Measurements from ENCODE around the gene LHCGR.

LHCGR gene

GRCh38 chr2:48755473-48755872 is at the start of gene LHCGR:
Gene LHCGR, minus strand, starts transcription at chr2:48755724. Its CDS starts 53 bp downstream, at chr2:48755671.
- peak; percentile 13 for DNase-seq (ENCODE audit: low spot score)

- DNase-seq (ENCODE audit: low spot score): peak; percentile 7
These were observed 44.1 kb upstream of the LHCGR start for GRCh38 chr2:48799601-48800000.

GRCh38 chr2:48795065-48795464 is 39.5 kb upstream of the LHCGR start:
- no peak for DNase-seq (ENCODE audit: low spot score)

- DNase-seq (ENCODE audit: low spot score): no peak
These were observed 38.1 kb upstream of the LHCGR start for GRCh38 chr2:48793671-48794070.

GRCh38 chr2:48792030-48792429 is 36.5 kb upstream of the LHCGR start:
- no peak for DNase-seq (ENCODE audit: low spot score)

- DNase-seq (ENCODE audit: low spot score): no peak
These were observed 35.1 kb upstream of the LHCGR start for GRCh38 chr2:48790407-48791170.

GRCh38 chr2:48787580-48787979 is 32.1 kb upstream of the LHCGR start:
- DNase-seq (ENCODE audit: low spot score): no peak

GRCh38 chr2:48781366-48781765 is 25.8 kb upstream of the LHCGR start:
- DNase-seq (ENCODE audit: low spot score): no peak

GRCh38 chr2:48779019-48779716 is 23.6 kb upstream of the LHCGR start:
- DNase-seq (ENCODE audit: low spot score): no peak

- DNase-seq (ENCODE audit: low spot score): no peak
These were observed 18.7 kb upstream of the LHCGR start for GRCh38 chr2:48774251-48774650.

- peak; percentile 58 for DNase-seq (ENCODE audit: low spot score)
These were observed 15.9 kb upstream of the LHCGR start for GRCh38 chr2:48771241-48772014.

GRCh38 chr2:48770181-48770580 is 14.7 kb upstream of the LHCGR start:
- DNase-seq (ENCODE audit: low spot score): no peak

- no peak for DNase-seq (ENCODE audit: low spot score)
These were observed 13.1 kb upstream of the LHCGR start for GRCh38 chr2:48768669-48769068.

GRCh38 chr2:48767330-48767729 is 11.8 kb upstream of the LHCGR start:
- no peak for DNase-seq (ENCODE audit: low spot score)

GRCh38 chr2:48760826-48761225 is 5.3 kb upstream of the LHCGR start:
- no peak for DNase-seq (ENCODE audit: low spot score)

GRCh38 chr2:48759682-48760081 is 4.2 kb upstream of the LHCGR start:
- no peak for DNase-seq (ENCODE audit: low spot score)

GRCh38 chr2:48756289-48756688 is 765 bp upstream of the LHCGR start:
- DNase-seq (ENCODE audit: low spot score): no peak

GRCh38 chr2:48754874-48755273 is 650 bp downstream of the LHCGR start:
- no peak for DNase-seq (ENCODE audit: low spot score)

GRCh38 chr2:48753228-48753627 is 2.3 kb downstream of the LHCGR start:
- no peak for DNase-seq (ENCODE audit: low spot score)

GRCh38 chr2:48750128-48750739 is 5.3 kb downstream of the LHCGR start:
- DNase-seq (ENCODE audit: low spot score): no peak

- no peak for DNase-seq (ENCODE audit: low spot score)
These were observed 6.0 kb downstream of the LHCGR start for GRCh38 chr2:48749291-48750127.

Data from kidney tubule cell (primary cell).